ENCODE data around the gene SIGLEC12. TPM values are rescaled to one million over a fixed set of nuclear protein-coding genes. Genes with fewer than 3 reads are reported as not detected.

SIGLEC12 gene
- total and polyA plus RNA-seq, 9 of the 15 experiments (the other 6 are each of a cell fraction or from before 2014, with no cell fraction given), result 0.08 to 1.3 (median 0.54) TPM

DNA sequence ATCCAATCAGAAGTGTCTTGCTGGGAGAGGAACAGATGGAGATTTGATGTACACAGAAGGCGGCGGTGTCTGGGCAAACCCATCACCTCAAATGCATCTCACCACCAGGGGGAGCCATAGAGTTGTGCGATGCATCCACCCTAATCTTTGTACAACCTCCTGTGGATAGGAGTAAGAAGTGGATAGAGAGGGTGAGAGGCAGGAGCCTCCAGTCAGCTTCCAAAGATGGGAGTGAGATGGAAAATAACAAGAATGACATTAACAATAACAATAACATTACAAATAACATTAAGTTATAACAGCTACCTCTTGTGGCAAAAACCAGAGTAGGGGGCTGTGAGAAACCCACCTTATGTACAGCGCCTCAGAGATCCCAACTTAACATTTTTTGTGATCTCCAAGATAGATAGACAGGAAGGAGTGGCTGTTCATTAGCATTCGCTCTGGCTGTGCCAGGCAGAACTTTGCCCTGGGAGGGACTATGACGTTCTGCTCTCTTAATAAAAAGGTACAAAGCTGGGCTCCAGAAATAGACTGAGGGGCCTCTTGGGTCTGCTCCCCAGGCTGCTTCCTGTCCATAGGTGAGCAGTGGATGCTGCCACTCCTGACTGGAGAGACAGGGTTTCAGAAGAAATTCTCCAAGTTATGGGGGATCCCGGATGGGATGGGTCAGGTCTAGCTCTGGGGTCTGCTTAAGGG, 28.4 kb downstream of the SIGLEC12 start (continued):
- TF ChIP-seq, protein P1, sequence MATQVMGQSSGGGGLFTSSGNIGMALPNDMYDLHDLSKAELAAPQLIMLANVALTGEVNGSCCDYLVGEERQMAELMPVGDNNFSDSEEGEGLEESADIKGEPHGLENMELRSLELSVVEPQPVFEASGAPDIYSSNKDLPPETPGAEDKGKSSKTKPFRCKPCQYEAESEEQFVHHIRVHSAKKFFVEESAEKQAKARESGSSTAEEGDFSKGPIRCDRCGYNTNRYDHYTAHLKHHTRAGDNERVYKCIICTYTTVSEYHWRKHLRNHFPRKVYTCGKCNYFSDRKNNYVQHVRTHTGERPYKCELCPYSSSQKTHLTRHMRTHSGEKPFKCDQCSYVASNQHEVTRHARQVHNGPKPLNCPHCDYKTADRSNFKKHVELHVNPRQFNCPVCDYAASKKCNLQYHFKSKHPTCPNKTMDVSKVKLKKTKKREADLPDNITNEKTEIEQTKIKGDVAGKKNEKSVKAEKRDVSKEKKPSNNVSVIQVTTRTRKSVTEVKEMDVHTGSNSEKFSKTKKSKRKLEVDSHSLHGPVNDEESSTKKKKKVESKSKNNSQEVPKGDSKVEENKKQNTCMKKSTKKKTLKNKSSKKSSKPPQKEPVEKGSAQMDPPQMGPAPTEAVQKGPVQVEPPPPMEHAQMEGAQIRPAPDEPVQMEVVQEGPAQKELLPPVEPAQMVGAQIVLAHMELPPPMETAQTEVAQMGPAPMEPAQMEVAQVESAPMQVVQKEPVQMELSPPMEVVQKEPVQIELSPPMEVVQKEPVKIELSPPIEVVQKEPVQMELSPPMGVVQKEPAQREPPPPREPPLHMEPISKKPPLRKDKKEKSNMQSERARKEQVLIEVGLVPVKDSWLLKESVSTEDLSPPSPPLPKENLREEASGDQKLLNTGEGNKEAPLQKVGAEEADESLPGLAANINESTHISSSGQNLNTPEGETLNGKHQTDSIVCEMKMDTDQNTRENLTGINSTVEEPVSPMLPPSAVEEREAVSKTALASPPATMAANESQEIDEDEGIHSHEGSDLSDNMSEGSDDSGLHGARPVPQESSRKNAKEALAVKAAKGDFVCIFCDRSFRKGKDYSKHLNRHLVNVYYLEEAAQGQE (IDR thresholded peaks at IDR 0.05; ENCODE audit: borderline replicate concordance), result peak; percentile 96
- TF ChIP-seq, protein P1 (CRISPR knock-in tag; IDR thresholded peaks at IDR 0.05; ENCODE audit: low read depth), result 0 out of 2 replicates have a peak, but pooled peaks have one; percentile 32
- TF ChIP-seq TFAM (CRISPR knock-in tag; conservative IDR thresholded peaks at IDR 0.05) (no peak), DPF2 (IDR thresholded peaks at IDR 0.05) (0 out of 2 replicates have a peak, but pooled peaks have one; percentile 14), DACH1 (IDR thresholded peaks at IDR 0.05; ENCODE audit: partially characterized antibody) (no peak), NCOA2 (IDR thresholded peaks at IDR 0.05; ENCODE audit: partially characterized antibody in 2 of 2) (no peak), HCFC1 (IDR thresholded peaks at IDR 0.05; ENCODE audit: low read depth, low read length) (0 out of 2 replicates have a peak, but pooled peaks have one; percentile 23), PCBP1 (IDR thresholded peaks at IDR 0.05; ENCODE audit: low read depth, low read length, poor library complexity, severe bottlenecking) (no peak), MYC (IDR thresholded peaks at IDR 0.05; ENCODE audit: low read depth, low read length) (no peak), MYC (CRISPR knock-in tag; IDR thresholded peaks at IDR 0.05; ENCODE audit: borderline replicate concordance, low read depth) (no peak), ZFPM2 (CRISPR knock-in tag; IDR thresholded peaks at IDR 0.05) (no peak), TAF9B (IDR thresholded peaks at IDR 0.05; ENCODE audit: partially characterized antibody) (no peak)
- TF ChIP-seq, protein P2, sequence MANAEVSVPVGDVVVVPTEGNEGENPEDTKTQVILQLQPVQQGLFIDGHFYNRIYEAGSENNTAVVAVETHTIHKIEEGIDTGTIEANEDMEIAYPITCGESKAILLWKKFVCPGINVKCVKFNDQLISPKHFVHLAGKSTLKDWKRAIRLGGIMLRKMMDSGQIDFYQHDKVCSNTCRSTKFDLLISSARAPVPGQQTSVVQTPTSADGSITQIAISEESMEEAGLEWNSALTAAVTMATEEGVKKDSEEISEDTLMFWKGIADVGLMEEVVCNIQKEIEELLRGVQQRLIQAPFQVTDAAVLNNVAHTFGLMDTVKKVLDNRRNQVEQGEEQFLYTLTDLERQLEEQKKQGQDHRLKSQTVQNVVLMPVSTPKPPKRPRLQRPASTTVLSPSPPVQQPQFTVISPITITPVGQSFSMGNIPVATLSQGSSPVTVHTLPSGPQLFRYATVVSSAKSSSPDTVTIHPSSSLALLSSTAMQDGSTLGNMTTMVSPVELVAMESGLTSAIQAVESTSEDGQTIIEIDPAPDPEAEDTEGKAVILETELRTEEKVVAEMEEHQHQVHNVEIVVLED (CRISPR knock-in tag; IDR thresholded peaks at IDR 0.05), result no peak
- TF ChIP-seq, protein P3, sequence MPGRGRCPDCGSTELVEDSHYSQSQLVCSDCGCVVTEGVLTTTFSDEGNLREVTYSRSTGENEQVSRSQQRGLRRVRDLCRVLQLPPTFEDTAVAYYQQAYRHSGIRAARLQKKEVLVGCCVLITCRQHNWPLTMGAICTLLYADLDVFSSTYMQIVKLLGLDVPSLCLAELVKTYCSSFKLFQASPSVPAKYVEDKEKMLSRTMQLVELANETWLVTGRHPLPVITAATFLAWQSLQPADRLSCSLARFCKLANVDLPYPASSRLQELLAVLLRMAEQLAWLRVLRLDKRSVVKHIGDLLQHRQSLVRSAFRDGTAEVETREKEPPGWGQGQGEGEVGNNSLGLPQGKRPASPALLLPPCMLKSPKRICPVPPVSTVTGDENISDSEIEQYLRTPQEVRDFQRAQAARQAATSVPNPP (IDR thresholded peaks at IDR 0.05; ENCODE audit: borderline replicate concordance, insufficient read depth, insufficient read length), result no peak
- TF ChIP-seq, protein P4, sequence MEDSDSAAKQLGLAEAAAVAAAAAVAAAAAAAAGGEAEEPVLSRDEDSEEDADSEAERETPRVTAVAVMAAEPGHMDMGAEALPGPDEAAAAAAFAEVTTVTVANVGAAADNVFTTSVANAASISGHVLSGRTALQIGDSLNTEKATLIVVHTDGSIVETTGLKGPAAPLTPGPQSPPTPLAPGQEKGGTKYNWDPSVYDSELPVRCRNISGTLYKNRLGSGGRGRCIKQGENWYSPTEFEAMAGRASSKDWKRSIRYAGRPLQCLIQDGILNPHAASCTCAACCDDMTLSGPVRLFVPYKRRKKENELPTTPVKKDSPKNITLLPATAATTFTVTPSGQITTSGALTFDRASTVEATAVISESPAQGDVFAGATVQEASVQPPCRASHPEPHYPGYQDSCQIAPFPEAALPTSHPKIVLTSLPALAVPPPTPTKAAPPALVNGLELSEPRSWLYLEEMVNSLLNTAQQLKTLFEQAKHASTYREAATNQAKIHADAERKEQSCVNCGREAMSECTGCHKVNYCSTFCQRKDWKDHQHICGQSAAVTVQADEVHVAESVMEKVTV (CRISPR knock-in tag; IDR thresholded peaks at IDR 0.05), result peak; percentile 91

Data from K562 (cell line).